Stimulated activated naive CD4-positive, alpha-beta T cell (primary cell): ENCODE results near the gene TPM2.
A peak's percentile ranks its signal among the peaks of the same experiment; 100 is the strongest.

ENCODE experiments used
- DNase-seq, 6 experiments: peaks; one replicate each; lab custom pipeline; 2025; lab: John Stamatoyannopoulos, UW

Gene TPM2

GRCh38 chr9:35689542-35690293, at the start of gene TPM2:
Gene TPM2, minus strand, starts transcription at chr9:35689925. Its CDS starts 108 bp downstream, at chr9:35689817.
- no peak for DNase-seq

GRCh38 chr9:35738924-35739323, 49.2 kb upstream of the TPM2 start:
- DNase-seq: no peak

GRCh38 chr9:35738186-35738585, 48.5 kb upstream of the TPM2 start:
- DNase-seq: no peak

GRCh38 chr9:35737143-35737542, 47.4 kb upstream of the TPM2 start:
- DNase-seq: no peak

- peak; percentile 30 to 72 (median 58) for DNase-seq
These were observed 46.5 kb upstream of the TPM2 start for GRCh38 chr9:35736201-35736633.

GRCh38 chr9:35734096-35734495, 44.4 kb upstream of the TPM2 start:
- no peak for DNase-seq

GRCh38 chr9:35732800-35733541, 43.2 kb upstream of the TPM2 start:
- peak in 2 of 6 experiments; percentile 16 for DNase-seq

GRCh38 chr9:35732185-35732799, 42.6 kb upstream of the TPM2 start, which contains the start of the genes CREB3 and TLN1:
Gene CREB3, plus strand, starts transcription at chr9:35732666. Its CDS starts 107 bp downstream, at chr9:35732773.
Gene TLN1, minus strand, starts transcription at chr9:35732195. Its CDS starts 6,501 bp downstream, at chr9:35725694.
- peak; percentile 88 to 97 (median 94) for DNase-seq

GRCh38 chr9:35731415-35732184, 41.9 kb upstream of the TPM2 start:
- peak in 2 of 6 experiments; percentile 42 to 43 for DNase-seq

- DNase-seq: no peak
These were observed 40.7 kb upstream of the TPM2 start for GRCh38 chr9:35730486-35730854.

GRCh38 chr9:35729700-35730485, 40.2 kb upstream of the TPM2 start:
- peak in 1 of 6 experiments; percentile 13 for DNase-seq

- DNase-seq: no peak
These were observed 39.4 kb upstream of the TPM2 start for GRCh38 chr9:35729101-35729500.

- peak in 2 of 6 experiments; percentile 16 to 32 for DNase-seq
These were observed 38.6 kb upstream of the TPM2 start for GRCh38 chr9:35728041-35728971.

- DNase-seq: no peak
These were observed 37.9 kb upstream of the TPM2 start for GRCh38 chr9:35727676-35728040.

GRCh38 chr9:35726931-35727330, 37.2 kb upstream of the TPM2 start:
- DNase-seq: peak; percentile 11 to 55 (median 24)

GRCh38 chr9:35725362-35725761, 35.6 kb upstream of the TPM2 start:
- DNase-seq: no peak

- DNase-seq: no peak
These were observed 34.2 kb upstream of the TPM2 start for GRCh38 chr9:35723908-35724307.

GRCh38 chr9:35723426-35723825, 33.7 kb upstream of the TPM2 start:
- DNase-seq: no peak

GRCh38 chr9:35719546-35719945, 29.8 kb upstream of the TPM2 start:
- no peak for DNase-seq
